GM12878 (cell line): Measurements from ENCODE around the gene MIA3. TPM values are rescaled to one million over a fixed set of nuclear protein-coding genes. Genes with fewer than 3 reads are reported as not detected.
A peak's percentile ranks its signal among the peaks of the same experiment; 100 is the strongest.

Experiments
- ASH2L ChIP-seq: fragments of 300-600, 200-600 bp; sonication (generic); IDR thresholded peaks from 2 replicates; pipeline ENCODE4 v1.6.1; 2017; ENCODE audit warnings: low read depth, mild to moderate bottlenecking, borderline replicate concordance
- BCLAF1 ChIP-seq: fragments of 450-650 bp; IDR thresholded peaks from 2 replicates; pipeline ENCODE4 v1.6.1; 2017; ENCODE audit warnings: antibody characterized with exemption, mild to moderate bottlenecking, moderate library complexity
- CEBPB ChIP-seq, 2 experiments: fragments of 150-350 bp in 1 of 2; IDR thresholded peaks; 2 replicates each; pipeline ENCODE4 v1.6.1; 2012 to 2014; ENCODE audit warnings: low read depth in 2 of 2, low read length in 2 of 2, borderline replicate concordance in 1 of 2, inconsistent platforms in 1 of 2
- CHD1 ChIP-seq: IDR thresholded peaks from 2 replicates; pipeline ENCODE4 v1.6.1; 2012; ENCODE audit warnings: low read depth, low read length, improper control_type of control experiment
- CTCF ChIP-seq, 3 experiments: IDR thresholded peaks in 2 of 3; conservative IDR thresholded peaks in 1 of 3; 2 replicates each; pipeline ENCODE4 v1.5.1; 2011; ENCODE audit warnings: low read depth in 3 of 3, low read length in 3 of 3, mild to moderate bottlenecking in 3 of 3, control low read depth in 2 of 3, moderate library complexity in 2 of 3, inconsistent platforms in 1 of 3, mixed read lengths in 1 of 3; ENCODE audit not compliant: control insufficient read depth in 2 of 3, insufficient read depth in 1 of 3; ENCODE audit errors: extremely low read depth in 1 of 3
- KDM1A ChIP-seq: fragments of 200-600 bp; sonication (generic); IDR thresholded peaks from 2 replicates; pipeline ENCODE4 v1.6.1; 2016; ENCODE audit warnings: borderline replicate concordance
- MTA2 ChIP-seq: fragments of 450-650 bp; IDR thresholded peaks from 2 replicates; pipeline ENCODE4 v1.6.1; 2016; ENCODE audit warnings: low read depth, mild to moderate bottlenecking, moderate library complexity
- MTA3 ChIP-seq: IDR thresholded peaks from 2 replicates; pipeline ENCODE4 v1.6.1; 2012; ENCODE audit warnings: low read length, inconsistent platforms, borderline replicate concordance
- POLR2A ChIP-seq: IDR thresholded peaks from 2 replicates; pipeline ENCODE4 v1.6.1; 2011; ENCODE audit warnings: low read depth, mild to moderate bottlenecking, low read length
- POU2F2 ChIP-seq: IDR thresholded peaks from 3 replicates; pipeline ENCODE4 v1.6.1; 2011; ENCODE audit warnings: low read depth, mild to moderate bottlenecking, low read length, borderline replicate concordance
- RAD51 ChIP-seq: fragments of 450-650 bp; IDR thresholded peaks from 2 replicates; pipeline ENCODE4 v1.6.1; 2016; ENCODE audit warnings: moderate library complexity, mild to moderate bottlenecking, inconsistent platforms
- RB1 ChIP-seq: fragments of 450-650 bp; formaldehyde crosslinking; IDR thresholded peaks from 2 replicates; pipeline ENCODE4 v1.6.1; 2017; ENCODE audit warnings: mild to moderate bottlenecking, borderline replicate concordance
- RUNX3 ChIP-seq: IDR thresholded peaks from 2 replicates; pipeline ENCODE4 v1.6.1; 2012; ENCODE audit warnings: low read length, inconsistent platforms
- SIN3A ChIP-seq: IDR thresholded peaks from 2 replicates; pipeline ENCODE4 v1.6.1; 2012; ENCODE audit warnings: low read depth, low read length, improper control_type of control experiment
- SKIL ChIP-seq: fragments of 450-650 bp; IDR thresholded peaks from 2 replicates; pipeline ENCODE4 v1.6.1; 2017; ENCODE audit warnings: mild to moderate bottlenecking, low read depth, inconsistent platforms; ENCODE audit not compliant: poor library complexity, severe bottlenecking
- SMAD1 ChIP-seq: fragments of 450-650 bp; IDR thresholded peaks from 2 replicates; pipeline ENCODE4 v1.6.1; 2018; ENCODE audit warnings: mild to moderate bottlenecking, low read depth; ENCODE audit not compliant: partially characterized antibody
- USF1 ChIP-seq: IDR thresholded peaks from 2 replicates; pipeline ENCODE4 v1.6.1; 2011; ENCODE audit warnings: borderline replicate concordance, low read depth, mild to moderate bottlenecking, moderate library complexity, mixed read lengths, low read length; ENCODE audit not compliant: insufficient read depth; ENCODE audit errors: extremely low read length
- ZBTB33 ChIP-seq: fragments of 450-650 bp; IDR thresholded peaks from 2 replicates; pipeline ENCODE4 v1.6.1; 2017; ENCODE audit warnings: mild to moderate bottlenecking
- ZNF207 ChIP-seq: fragments of 450-650 bp; IDR thresholded peaks from 2 replicates; pipeline ENCODE4 v1.6.1; 2014; ENCODE audit warnings: antibody characterized with exemption, mild to moderate bottlenecking, borderline replicate concordance
- ZNF217 ChIP-seq: fragments of 450-650 bp; IDR thresholded peaks from 2 replicates; pipeline ENCODE4 v1.6.1; 2017; ENCODE audit warnings: antibody characterized with exemption, mild to moderate bottlenecking
- ZNF622 ChIP-seq: fragments of 450-650 bp; IDR thresholded peaks from 2 replicates; pipeline ENCODE4 v1.6.1; 2017; ENCODE audit warnings: mild to moderate bottlenecking, inconsistent platforms
- polyA plus RNA-seq, 11 experiments: library from polyadenylated mRNA; depleted of rRNA in 4 of 11; unstranded in 6 of 11; stranded (reverse) in 5 of 11; fragments of >200 nt; fragmentation: Nextera tagmentation in 4 of 11; fragmentation: Illumina TruSeq in 1 of 11; extraction: Ambion mirVana in 4 of 11; extraction: Trizol in 1 of 11; gene quantifications; 1 replicate in 1 of 11; 2 replicates in 10 of 11; pipeline versions ENCODE4 v1.2.1 to v1.2.3, GENCODE V29; 2011 to 2016; ENCODE audit warnings: inconsistent platforms in 2 of 11, missing spikeins in 2 of 11, low read depth in 1 of 11
- total RNA-seq, 4 experiments: library from RNA; depleted of rRNA in 3 of 4; stranded (reverse); fragments of >200 nt in 3 of 4; fragmentation: Illumina TruSeq in 1 of 4; extraction: Trizol in 1 of 4; gene quantifications; 2 replicates each; pipeline versions ENCODE4 v1.2.1 to v1.2.3, GENCODE V29; 2013 to 2021

Gene MIA3
- total and polyA plus RNA-seq, 10 of the 15 experiments (the other 5 are each of a cell fraction or from before 2014, with no cell fraction given) = 12.9 to 50.8 (median 30.3) TPM

GRCh38 chr1:222617367-222617951 is 438 bp upstream of the MIA3 start (continued):
- TF ChIP-seq POLR2A = peak; percentile 76
- no peak for TF ChIP-seq ZBTB33
- TF ChIP-seq MTA3 = no peak
- TF ChIP-seq SIN3A = no peak
- no peak for TF ChIP-seq SMAD1
- no peak for TF ChIP-seq RB1
- TF ChIP-seq CEBPB (IDR thresholded peaks at IDR 0.05; ENCODE audit: borderline replicate concordance in 1 of 2, low read depth in 2 of 2, low read length in 2 of 2) = no peak
- no peak for TF ChIP-seq BCLAF1
- no peak for TF ChIP-seq POU2F2
- TF ChIP-seq CTCF (IDR thresholded peaks at IDR 0.05 in 2 of 3, conservative IDR thresholded peaks at IDR 0.05 in 1 of 3; ENCODE audit: control insufficient read depth in 2 of 3, extremely low read depth in 1 of 3, insufficient read depth in 1 of 3, low read depth in 3 of 3, low read length in 3 of 3) = no peak
- no peak for TF ChIP-seq SKIL
- no peak for TF ChIP-seq KDM1A
- TF ChIP-seq RAD51 = peak; percentile 60; the same call in 1 of the 2 replicates
- no peak for TF ChIP-seq ASH2L
- TF ChIP-seq RUNX3 = no peak
- no peak for TF ChIP-seq ZNF217
- no peak for TF ChIP-seq ZNF622
- TF ChIP-seq USF1 = peak; percentile 35
- no peak for TF ChIP-seq MTA2
- no peak for TF ChIP-seq CHD1
- TF ChIP-seq ZNF207 = no peak
